22Rv1 (cell line): ENCODE data around the gene CBLIF.

ENCODE experiments used
- CTCF ChIP-seq: fragments of 450-650 bp; IDR thresholded peaks from 2 replicates; pipeline ENCODE4 v1.5.1; 2017; ENCODE audit warnings: mild to moderate bottlenecking
- ZFX ChIP-seq: fragments of 450-650 bp; IDR thresholded peaks from 2 replicates; pipeline ENCODE4 v1.6.1; 2017; ENCODE audit warnings: antibody characterized with exemption, borderline replicate concordance

GRCh38 chr11:59859673-59860072 lies 14.4 kb upstream of the CBLIF start:
- TF ChIP-seq CTCF, result no peak
- no peak for TF ChIP-seq ZFX
